Loucy (cell line): ENCODE data around the gene ADI1.

Experiments
- CTCF ChIP-seq: fragments of 200-600 bp; sonication (generic); conservative IDR thresholded peaks from 2 replicates; pipeline ENCODE4 v1.5.1; 2014; ENCODE audit warnings: mild to moderate bottlenecking, antibody characterized with exemption, low read length
- EZH2phosphoT487 ChIP-seq: fragments of 200-600 bp; IDR thresholded peaks from 2 replicates; pipeline ENCODE4 v1.6.1; 2018; ENCODE audit warnings: antibody characterized with exemption, mild to moderate bottlenecking, moderate library complexity, borderline replicate concordance

DNA sequence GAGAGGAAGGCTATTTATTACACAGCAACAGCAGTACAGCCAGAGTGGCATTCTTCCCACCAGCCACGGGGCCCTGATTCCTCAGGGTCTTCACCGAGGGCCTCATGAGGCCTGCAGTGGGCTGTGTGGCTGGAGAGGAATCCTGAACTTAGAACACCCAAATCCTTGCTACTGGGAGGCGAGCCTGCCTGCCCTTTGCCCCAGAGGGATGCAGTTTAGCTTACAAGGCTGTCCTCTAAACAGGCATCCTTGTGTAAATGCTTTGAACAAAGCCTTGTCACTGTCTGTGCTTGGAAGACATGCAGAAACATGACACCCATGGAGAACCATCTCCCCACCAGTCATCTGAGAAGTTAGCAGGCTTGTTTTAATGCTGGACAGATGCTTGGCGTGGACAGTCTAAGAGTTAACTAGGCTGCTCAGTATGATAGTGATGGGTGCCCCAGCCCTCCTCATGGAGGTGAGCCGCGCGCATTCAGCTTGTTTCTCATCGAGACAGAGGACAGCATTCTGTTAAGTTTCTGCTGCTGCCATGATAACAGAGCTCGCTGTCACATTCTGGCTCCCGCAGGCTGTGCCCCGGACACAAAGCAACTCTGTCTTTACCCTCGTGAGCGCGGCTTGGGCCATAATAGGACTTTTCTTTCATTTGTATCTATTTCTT is 42.9 kb downstream of the ADI1 start:
- no peak for TF ChIP-seq EZH2phosphoT487
- no peak for TF ChIP-seq CTCF
